Trophoblast cell (in vitro differentiated cells and primary cell): ENCODE data around the gene TMUB2.
A peak's percentile ranks its signal among the peaks of the same experiment; 100 is the strongest.

Source experiments
- DNase-seq, 2 donors: peaks; one replicate each; pipeline ENCODE4 v3.0.0-alpha.2; 2016
- H2AFZ ChIP-seq: 2 replicates; pipeline ENCODE4 v1.6.1; 2013; ENCODE audit warnings: low read length, moderate library complexity, mild to moderate bottlenecking; ENCODE audit not compliant: insufficient read depth, poor library complexity
- H2AK5ac ChIP-seq: 2 replicates; pipeline ENCODE4 v1.6.1; 2013; ENCODE audit warnings: mild to moderate bottlenecking, low read length
- H2BK120ac ChIP-seq: 2 replicates; pipeline ENCODE4 v1.6.1; 2013; ENCODE audit warnings: low read length, mild to moderate bottlenecking, moderate library complexity; ENCODE audit not compliant: insufficient read depth, poor library complexity
- H2BK12ac ChIP-seq: 2 replicates; pipeline ENCODE4 v1.6.1; 2013; ENCODE audit warnings: mild to moderate bottlenecking, low read length, moderate library complexity
- H2BK5ac ChIP-seq: 2 replicates; pipeline ENCODE4 v1.6.1; 2013; ENCODE audit warnings: low read length, low read depth, moderate library complexity, mild to moderate bottlenecking; ENCODE audit not compliant: poor library complexity
- H3K14ac ChIP-seq: 2 replicates; pipeline ENCODE4 v1.6.1; 2013; ENCODE audit warnings: mild to moderate bottlenecking, low read length
- H3K18ac ChIP-seq: 2 replicates; pipeline ENCODE4 v1.6.1; 2013; ENCODE audit warnings: mild to moderate bottlenecking, low read length
- H3K23ac ChIP-seq: 2 replicates; pipeline ENCODE4 v1.6.1; 2013; ENCODE audit warnings: low read length
- H3K27ac ChIP-seq: 2 replicates; pipeline ENCODE4 v1.5.1; 2013; ENCODE audit warnings: low read depth, mild to moderate bottlenecking, inconsistent platforms, low read length, moderate library complexity
- H3K27me3 ChIP-seq: 2 replicates; pipeline ENCODE4 v1.6.1; 2013; ENCODE audit warnings: inconsistent platforms, mild to moderate bottlenecking, low read length, moderate library complexity; ENCODE audit not compliant: insufficient read depth
- H3K36me3 ChIP-seq, 2 experiments: 1 replicate in 1 of 2; 2 replicates in 1 of 2; pipeline ENCODE4 v1.6.1; 2013; ENCODE audit warnings: low read length in 2 of 2, mild to moderate bottlenecking in 2 of 2, moderate library complexity in 1 of 2; ENCODE audit not compliant: insufficient read depth in 2 of 2, control insufficient read depth in 1 of 2
- H3K4ac ChIP-seq: 2 replicates; pipeline ENCODE4 v1.6.1; 2013; ENCODE audit warnings: low read depth, mild to moderate bottlenecking, low read length, moderate library complexity
- H3K4me1 ChIP-seq, 2 experiments: 1 replicate in 1 of 2; 2 replicates in 1 of 2; pipeline ENCODE4 v1.6.1; 2013; ENCODE audit warnings: low read length in 2 of 2, mild to moderate bottlenecking in 2 of 2, moderate library complexity in 1 of 2; ENCODE audit not compliant: insufficient read depth in 2 of 2, control insufficient read depth in 1 of 2
- H3K4me2 ChIP-seq: 2 replicates; pipeline ENCODE4 v1.6.1; 2013; ENCODE audit warnings: inconsistent platforms, mild to moderate bottlenecking, low read length, moderate library complexity
- H3K4me3 ChIP-seq: 2 replicates; pipeline ENCODE4 v1.5.1; 2013; ENCODE audit warnings: mild to moderate bottlenecking, low read depth, low read length, inconsistent platforms
- H3K79me1 ChIP-seq: one replicate; pipeline ENCODE4 v1.6.1; 2013; ENCODE audit warnings: low read length
- H3K79me2 ChIP-seq: 2 replicates; pipeline ENCODE4 v1.6.1; 2013; ENCODE audit warnings: low read length, mild to moderate bottlenecking; ENCODE audit not compliant: control insufficient read depth, insufficient read depth, poor library complexity
- H3K9ac ChIP-seq: 2 replicates; pipeline ENCODE4 v1.6.1; 2013; ENCODE audit warnings: mild to moderate bottlenecking, low read length
- H3K9me3 ChIP-seq: 2 replicates; pipeline ENCODE4 v1.6.1; 2013; ENCODE audit warnings: low read depth, mild to moderate bottlenecking, control low read depth, inconsistent platforms, low read length; ENCODE audit not compliant: insufficient read depth
- H4K12ac ChIP-seq: 2 replicates; pipeline ENCODE4 v1.6.1; 2013; ENCODE audit warnings: low read depth, mild to moderate bottlenecking, low read length, moderate library complexity
- H4K8ac ChIP-seq: 2 replicates; pipeline ENCODE4 v1.6.1; 2013; ENCODE audit warnings: low read depth, mild to moderate bottlenecking, low read length, moderate library complexity
- H4K91ac ChIP-seq: one replicate; pipeline ENCODE4 v1.6.1; 2013; ENCODE audit warnings: low read depth, mild to moderate bottlenecking, low read length, moderate library complexity
- WGBS: extraction: QIAGEN DNeasy Blood & Tissue Kit; methylation state at CpG from one replicate; pipeline ENCODE4 v1.1.7; 2013; ENCODE audit warnings: missing lambda C conversion rate; ENCODE audit not compliant: insufficient read length, insufficient coverage; ENCODE audit errors: extremely low coverage; 5-methylcytosine and 5-hydroxymethylcytosine counted together

TMUB2 gene

DNA sequence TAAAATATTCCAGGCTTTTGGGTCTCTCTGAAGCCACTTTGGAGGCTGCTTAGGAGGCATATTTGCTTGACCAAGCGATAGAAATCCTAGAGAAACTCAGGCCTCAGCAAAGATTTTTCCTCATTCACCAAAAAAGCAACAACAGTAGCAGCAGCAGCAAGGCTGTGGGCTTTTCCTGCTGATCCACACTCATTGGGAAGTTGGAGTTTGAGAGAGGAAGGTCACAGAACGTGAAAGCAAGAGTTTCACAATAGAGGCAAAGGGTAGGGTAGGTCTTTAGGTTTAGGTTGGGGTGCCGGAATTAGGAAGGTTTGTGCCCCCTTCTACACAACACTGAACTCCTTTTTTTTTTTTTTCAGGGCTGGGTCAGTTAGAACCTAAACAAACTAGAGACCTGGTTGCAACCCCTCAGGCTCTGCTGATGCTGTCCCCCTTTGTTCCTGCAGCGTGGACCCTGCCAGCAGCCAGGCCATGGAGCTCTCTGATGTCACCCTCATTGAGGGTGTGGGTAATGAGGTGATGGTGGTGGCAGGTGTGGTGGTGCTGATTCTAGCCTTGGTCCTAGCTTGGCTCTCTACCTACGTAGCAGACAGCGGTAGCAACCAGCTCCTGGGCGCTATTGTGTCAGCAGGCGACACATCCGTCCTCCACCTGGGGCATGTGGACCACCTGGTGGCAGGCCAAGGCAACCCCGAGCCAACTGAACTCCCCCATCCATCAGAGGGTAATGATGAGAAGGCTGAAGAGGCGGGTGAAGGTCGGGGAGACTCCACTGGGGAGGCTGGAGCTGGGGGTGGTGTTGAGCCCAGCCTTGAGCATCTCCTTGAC lies 2.0 kb downstream of the TMUB2 start:
- Histone ChIP-seq H3K9ac (no peak overlapping the region), H4K12ac (no peak overlapping the region), H3K79me1 (peaks cover 23% of the 10 kb centered on the region), H2AFZ (no peak overlapping the region), H4K8ac (no peak overlapping the region), H3K23ac (no peak overlapping the region), H2BK12ac (no peak overlapping the region), H3K4ac (no peak overlapping the region), H3K4me2 (no peak overlapping the region), H3K27ac (no peak overlapping the region), H3K27me3 (no peaks in the 10 kb centered on the region), H3K79me2 (peaks cover 14% of the 10 kb centered on the region), H3K4me3 (peak overlapping the region; percentile 46), H3K14ac (no peak overlapping the region), H2BK120ac (no peak overlapping the region), H3K9me3 (no peaks in the 10 kb centered on the region), H2BK5ac (no peak overlapping the region), H3K36me3 (peaks cover 31 to 34% of the 10 kb centered on the region in 2 experiments), H3K18ac (no peak overlapping the region), H4K91ac (no peak overlapping the region), H2AK5ac (no peak overlapping the region), H3K4me1 (peaks cover 16 to 28% of the 10 kb centered on the region in 2 experiments)
- no peak for DNase-seq
- WGBS: no CpG with 5 or more reads among the region's 12 CpGs

DNA sequence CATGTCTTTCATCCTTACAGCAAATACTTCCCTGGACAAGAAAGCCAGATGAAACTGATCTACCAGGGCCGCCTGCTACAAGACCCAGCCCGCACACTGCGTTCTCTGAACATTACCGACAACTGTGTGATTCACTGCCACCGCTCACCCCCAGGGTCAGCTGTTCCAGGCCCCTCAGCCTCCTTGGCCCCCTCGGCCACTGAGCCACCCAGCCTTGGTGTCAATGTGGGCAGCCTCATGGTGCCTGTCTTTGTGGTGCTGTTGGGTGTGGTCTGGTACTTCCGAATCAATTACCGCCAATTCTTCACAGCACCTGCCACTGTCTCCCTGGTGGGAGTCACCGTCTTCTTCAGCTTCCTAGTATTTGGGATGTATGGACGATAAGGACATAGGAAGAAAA lies 3.7 kb downstream of the TMUB2 start:
- H3K36me3 ChIP-seq: peaks cover 45 to 51% of the 10 kb centered on the region in 2 experiments
- H3K18ac ChIP-seq: no peak overlapping the region
- H2AFZ ChIP-seq: no peak overlapping the region
- H3K4me1 ChIP-seq: peaks cover 21 to 35% of the 10 kb centered on the region in 2 experiments
- H3K4ac ChIP-seq: no peak overlapping the region
- H2AK5ac ChIP-seq: no peak overlapping the region
- no peak overlapping the region for H4K8ac ChIP-seq
- no peak overlapping the region for H4K91ac ChIP-seq
- no peak overlapping the region for H3K23ac ChIP-seq
- H3K14ac ChIP-seq: no peak overlapping the region
- no peaks in the 10 kb centered on the region for H3K9me3 ChIP-seq
- WGBS: no CpG with 5 or more reads among the region's 10 CpGs
- H3K9ac ChIP-seq: no peak overlapping the region
- DNase-seq: no peak
- peaks cover 23% of the 10 kb centered on the region for H3K79me1 ChIP-seq
- H3K4me3 ChIP-seq: no peak overlapping the region
- H2BK12ac ChIP-seq: no peak overlapping the region
- no peaks in the 10 kb centered on the region for H3K27me3 ChIP-seq
- H3K27ac ChIP-seq: no peak overlapping the region
- H2BK5ac ChIP-seq: no peak overlapping the region
- H4K12ac ChIP-seq: no peak overlapping the region
- H3K79me2 ChIP-seq: peaks cover 10% of the 10 kb centered on the region
- no peak overlapping the region for H3K4me2 ChIP-seq
- no peak overlapping the region for H2BK120ac ChIP-seq

DNA sequence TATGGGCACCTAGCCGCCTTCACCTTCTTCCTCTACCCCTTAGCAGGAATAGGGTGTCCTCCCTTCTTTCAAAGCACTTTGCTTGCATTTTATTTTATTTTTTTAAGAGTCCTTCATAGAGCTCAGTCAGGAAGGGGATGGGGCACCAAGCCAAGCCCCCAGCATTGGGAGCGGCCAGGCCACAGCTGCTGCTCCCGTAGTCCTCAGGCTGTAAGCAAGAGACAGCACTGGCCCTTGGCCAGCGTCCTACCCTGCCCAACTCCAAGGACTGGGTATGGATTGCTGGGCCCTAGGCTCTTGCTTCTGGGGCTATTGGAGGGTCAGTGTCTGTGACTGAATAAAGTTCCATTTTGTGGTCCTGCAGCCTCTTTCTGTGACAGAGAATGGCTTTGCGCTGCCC lies 4.6 kb downstream of the TMUB2 start:
- no peaks in the 10 kb centered on the region for H3K9me3 ChIP-seq
- no peak overlapping the region for H3K9ac ChIP-seq
- H3K14ac ChIP-seq: no peak overlapping the region
- peaks cover 21 to 34% of the 10 kb centered on the region in 2 experiments for H3K4me1 ChIP-seq
- H4K8ac ChIP-seq: no peak overlapping the region
- DNase-seq: no peak
- no peak overlapping the region for H2BK120ac ChIP-seq
- H3K4me3 ChIP-seq: no peak overlapping the region
- H3K18ac ChIP-seq: no peak overlapping the region
- H3K4me2 ChIP-seq: no peak overlapping the region
- H2AFZ ChIP-seq: no peak overlapping the region
- H3K27ac ChIP-seq: peak overlapping the region; percentile 79
- no peak overlapping the region for H2BK12ac ChIP-seq
- no CpG with 5 or more reads among the region's 5 CpGs for WGBS
- H4K91ac ChIP-seq: no peak overlapping the region
- H2AK5ac ChIP-seq: peak overlapping the region; percentile 39
- H3K4ac ChIP-seq: no peak overlapping the region
- peaks cover 20% of the 10 kb centered on the region for H3K79me1 ChIP-seq
- no peaks in the 10 kb centered on the region for H3K27me3 ChIP-seq
- no peak overlapping the region for H2BK5ac ChIP-seq
- peaks cover 7% of the 10 kb centered on the region for H3K79me2 ChIP-seq
- peaks cover 47 to 58% of the 10 kb centered on the region in 2 experiments for H3K36me3 ChIP-seq
- H3K23ac ChIP-seq: no peak overlapping the region
- H4K12ac ChIP-seq: no peak overlapping the region

DNA sequence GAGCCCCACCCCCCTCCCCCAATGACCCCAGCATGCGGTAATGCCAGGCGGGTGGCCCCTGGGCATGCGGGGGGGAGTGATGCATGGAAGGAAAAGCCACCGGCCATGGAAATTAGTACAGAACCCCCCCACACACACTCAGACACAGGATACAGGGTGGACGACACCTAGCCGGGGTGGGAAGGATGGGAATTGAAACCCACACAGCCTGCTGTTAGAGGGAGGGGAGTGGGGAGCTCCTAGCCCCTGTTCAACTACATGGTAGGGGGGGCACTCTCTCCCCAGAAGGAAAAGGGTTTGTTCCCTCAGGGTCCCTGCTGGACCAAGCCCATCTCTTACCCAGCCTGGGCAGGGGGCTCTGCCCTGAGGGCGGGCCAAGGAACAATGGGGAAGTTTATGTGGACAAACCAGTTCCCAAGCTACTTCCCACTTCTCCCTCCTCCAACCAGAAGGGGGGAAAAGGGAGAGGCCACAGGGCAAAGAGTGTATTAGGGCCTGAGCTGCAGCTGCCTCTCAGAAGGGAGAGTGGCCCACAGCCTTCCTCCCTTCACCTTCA lies 5.2 kb downstream of the TMUB2 start:
- H4K12ac ChIP-seq: peak overlapping the region; percentile 50
- peaks cover 17% of the 10 kb centered on the region for H3K79me1 ChIP-seq
- H2BK120ac ChIP-seq: peak overlapping the region; percentile 12
- no peaks in the 10 kb centered on the region for H3K27me3 ChIP-seq
- H3K4ac ChIP-seq: peak overlapping the region; percentile 43
- WGBS: no CpG with 5 or more reads among the region's 7 CpGs
- H3K9me3 ChIP-seq: no peaks in the 10 kb centered on the region
- DNase-seq: peak in 1 of 2 donors; percentile 19
- H2AK5ac ChIP-seq: peak overlapping the region; percentile 14
- peak overlapping the region; percentile 20 for H2BK5ac ChIP-seq
- H3K9ac ChIP-seq: no peak overlapping the region
- peaks cover 50 to 62% of the 10 kb centered on the region in 2 experiments for H3K36me3 ChIP-seq
- H3K23ac ChIP-seq: no peak overlapping the region
- H3K79me2 ChIP-seq: peaks cover 7% of the 10 kb centered on the region
- H4K8ac ChIP-seq: peak overlapping the region; percentile 72
- no peak overlapping the region for H2BK12ac ChIP-seq
- H4K91ac ChIP-seq: peak overlapping the region; percentile 54
- peaks cover 24 to 36% of the 10 kb centered on the region in 2 experiments for H3K4me1 ChIP-seq
- H3K4me2 ChIP-seq: peak overlapping the region; percentile 17
- H3K4me3 ChIP-seq: peak overlapping the region; percentile 23
- H3K14ac ChIP-seq: peak overlapping the region; percentile 40
- peak overlapping the region; percentile 22 for H3K18ac ChIP-seq
- peak overlapping the region; percentile 79 for H3K27ac ChIP-seq
- no peak overlapping the region for H2AFZ ChIP-seq
